ENCODE data around the gene TCF4.

Gene TCF4

GRCh38 chr18:55439056-55439455 lies 148.9 kb downstream of the TCF4 start:
- Histone ChIP-seq H3K27me3 (ENCODE audit: control insufficient read depth, insufficient read depth, low read length) (no peaks in the 10 kb centered on the region), H3K9me3 (ENCODE audit: control insufficient read depth, insufficient read depth, low read length) (no peaks in the 10 kb centered on the region), H3K9ac (ENCODE audit: low read depth, low read length) (no peak overlapping the region), H3K36me3 (ENCODE audit: control insufficient read depth, insufficient read depth, low read length) (no peaks in the 10 kb centered on the region), H3K27ac (ENCODE audit: low read depth, low read length) (peak overlapping the region; percentile 82), H3K4me3 (ENCODE audit: low read depth, low read length) (0 out of 2 replicates have a peak overlapping the region, but pooled peaks have one; percentile 14), H3K4me1 (ENCODE audit: control insufficient read depth, insufficient read depth, low read length) (peaks cover 47% of the 10 kb centered on the region)

DNA sequence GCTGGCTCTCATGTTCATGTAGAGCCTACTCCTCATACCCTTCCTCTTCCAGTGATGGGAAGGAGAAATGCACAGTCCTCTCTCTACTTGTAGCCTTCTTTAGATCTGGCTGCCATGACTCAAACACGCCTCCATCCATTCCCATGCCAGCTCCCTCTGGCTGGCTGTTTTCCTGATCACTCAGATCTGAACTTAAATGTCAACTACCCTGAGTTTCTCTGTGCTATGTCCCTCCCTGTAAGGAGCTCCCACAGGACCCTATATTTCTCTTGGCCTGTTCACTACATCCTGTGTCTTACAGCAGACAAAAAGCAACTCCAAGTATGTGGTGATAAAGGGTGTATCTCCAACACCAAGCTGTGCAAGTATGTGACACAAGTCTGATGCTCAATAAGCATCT lies 152.4 kb downstream of the TCF4 start:
- Histone ChIP-seq H3K27ac (ENCODE audit: low read depth, low read length) (no peak overlapping the region), H3K4me3 (ENCODE audit: low read depth, low read length) (no peak overlapping the region), H3K4me1 (ENCODE audit: control insufficient read depth, insufficient read depth, low read length) (peaks cover 35% of the 10 kb centered on the region), H3K27me3 (ENCODE audit: control insufficient read depth, insufficient read depth, low read length) (no peaks in the 10 kb centered on the region), H3K36me3 (ENCODE audit: control insufficient read depth, insufficient read depth, low read length) (no peaks in the 10 kb centered on the region), H3K9me3 (ENCODE audit: control insufficient read depth, insufficient read depth, low read length) (no peaks in the 10 kb centered on the region), H3K9ac (ENCODE audit: low read depth, low read length) (no peak overlapping the region)

DNA sequence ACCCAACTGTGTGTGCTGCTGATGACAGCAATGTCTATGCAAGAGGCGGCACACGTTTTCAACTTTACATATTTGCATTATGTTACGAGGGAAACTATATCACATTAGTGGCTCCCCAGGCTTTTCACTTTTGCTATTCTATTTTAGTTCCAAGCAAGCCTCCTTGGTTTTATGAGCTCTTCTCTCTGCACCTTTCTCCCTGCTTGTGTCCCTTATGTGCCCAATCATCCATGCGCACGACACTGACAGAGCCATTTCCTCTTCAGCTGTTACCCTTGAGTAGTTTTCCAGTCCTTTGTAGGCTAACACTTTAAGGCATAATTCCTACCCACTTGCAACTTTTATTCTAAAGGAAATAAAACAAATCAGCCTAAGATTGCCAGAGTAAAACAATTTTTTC lies 154.3 kb downstream of the TCF4 start:
- no peak overlapping the region for H3K9ac ChIP-seq (ENCODE audit: low read depth, low read length)
- H3K36me3 ChIP-seq (ENCODE audit: control insufficient read depth, insufficient read depth, low read length): no peaks in the 10 kb centered on the region
- H3K9me3 ChIP-seq (ENCODE audit: control insufficient read depth, insufficient read depth, low read length): no peaks in the 10 kb centered on the region
- H3K4me3 ChIP-seq (ENCODE audit: low read depth, low read length): no peak overlapping the region
- no peaks in the 10 kb centered on the region for H3K27me3 ChIP-seq (ENCODE audit: control insufficient read depth, insufficient read depth, low read length)
- no peak overlapping the region for H3K27ac ChIP-seq (ENCODE audit: low read depth, low read length)
- peaks cover 16% of the 10 kb centered on the region for H3K4me1 ChIP-seq (ENCODE audit: control insufficient read depth, insufficient read depth, low read length)

- no peak overlapping the region for H3K27ac ChIP-seq (ENCODE audit: low read depth, low read length)
Measured at GRCh38 chr18:55433140-55433539, 154.9 kb downstream of the TCF4 start.

GRCh38 chr18:55432307-55433040 lies 155.5 kb downstream of the TCF4 start:
- no peak overlapping the region for H3K9ac ChIP-seq (ENCODE audit: low read depth, low read length)
- H3K27me3 ChIP-seq (ENCODE audit: control insufficient read depth, insufficient read depth, low read length): no peaks in the 10 kb centered on the region
- H3K9me3 ChIP-seq (ENCODE audit: control insufficient read depth, insufficient read depth, low read length): no peaks in the 10 kb centered on the region
- H3K4me1 ChIP-seq (ENCODE audit: control insufficient read depth, insufficient read depth, low read length): peaks cover 9% of the 10 kb centered on the region; the same call in 1 of the 2 replicates
- H3K36me3 ChIP-seq (ENCODE audit: control insufficient read depth, insufficient read depth, low read length): no peaks in the 10 kb centered on the region
- no peak overlapping the region for H3K27ac ChIP-seq (ENCODE audit: low read depth, low read length)
- H3K4me3 ChIP-seq (ENCODE audit: low read depth, low read length): no peak overlapping the region

More at GRCh38 chr18:55433140-55433539, 154.9 kb downstream of the TCF4 start:
- no peaks in the 10 kb centered on the region for H3K27me3 ChIP-seq (ENCODE audit: control insufficient read depth, insufficient read depth, low read length)
- no peak overlapping the region for H3K4me3 ChIP-seq (ENCODE audit: low read depth, low read length)
- no peak overlapping the region for H3K9ac ChIP-seq (ENCODE audit: low read depth, low read length)
- no peaks in the 10 kb centered on the region for H3K9me3 ChIP-seq (ENCODE audit: control insufficient read depth, insufficient read depth, low read length)
- H3K36me3 ChIP-seq (ENCODE audit: control insufficient read depth, insufficient read depth, low read length): no peaks in the 10 kb centered on the region
- H3K4me1 ChIP-seq (ENCODE audit: control insufficient read depth, insufficient read depth, low read length): peaks cover 11% of the 10 kb centered on the region

DNA sequence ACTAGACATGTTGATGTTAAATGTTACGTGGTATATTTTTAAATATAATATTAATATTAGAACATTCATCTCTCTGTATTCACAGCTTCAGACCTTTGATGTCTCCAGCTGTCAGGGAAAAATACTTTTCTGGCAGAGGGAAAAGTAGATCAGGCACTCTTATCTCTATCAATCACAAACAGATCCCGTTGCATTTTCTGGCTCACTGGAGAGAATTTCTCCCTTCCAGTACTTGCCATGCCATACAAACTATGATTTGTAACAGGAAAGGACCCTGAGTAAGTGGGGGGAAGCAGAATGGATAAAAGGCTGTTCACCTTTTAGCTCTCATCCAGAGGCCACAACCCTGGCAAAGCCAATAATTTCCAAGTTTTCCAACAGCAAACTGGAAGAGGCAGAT lies 158.0 kb downstream of the TCF4 start:
- Histone ChIP-seq H3K9ac (ENCODE audit: low read depth, low read length) (no peak overlapping the region), H3K27me3 (ENCODE audit: control insufficient read depth, insufficient read depth, low read length) (no peaks in the 10 kb centered on the region), H3K27ac (ENCODE audit: low read depth, low read length) (no peak overlapping the region), H3K36me3 (ENCODE audit: control insufficient read depth, insufficient read depth, low read length) (no peaks in the 10 kb centered on the region), H3K4me1 (ENCODE audit: control insufficient read depth, insufficient read depth, low read length) (peaks cover 16% of the 10 kb centered on the region), H3K4me3 (ENCODE audit: low read depth, low read length) (no peak overlapping the region), H3K9me3 (ENCODE audit: control insufficient read depth, insufficient read depth, low read length) (no peaks in the 10 kb centered on the region)

DNA sequence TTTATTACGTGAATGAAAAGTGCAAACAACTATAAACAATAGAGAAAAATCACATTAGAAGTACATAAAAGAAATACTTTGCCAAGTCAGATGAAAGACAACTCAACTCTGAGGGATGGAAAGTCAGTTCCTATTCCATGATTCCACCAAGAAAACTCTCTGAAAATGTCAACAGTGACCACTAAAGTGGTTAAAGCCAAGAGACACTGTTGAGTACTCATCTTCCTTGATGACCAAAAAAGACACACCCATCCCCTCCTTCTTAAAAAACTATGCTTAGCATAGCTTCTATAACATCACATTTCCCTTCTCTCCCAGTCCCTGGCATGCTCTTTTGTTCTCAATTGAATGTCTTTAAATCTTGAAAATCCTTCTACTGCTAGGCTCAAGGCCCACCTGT lies 160.0 kb downstream of the TCF4 start:
- Histone ChIP-seq H3K27me3 (ENCODE audit: control insufficient read depth, insufficient read depth, low read length) (no peaks in the 10 kb centered on the region), H3K4me1 (ENCODE audit: control insufficient read depth, insufficient read depth, low read length) (peaks cover 31% of the 10 kb centered on the region), H3K9me3 (ENCODE audit: control insufficient read depth, insufficient read depth, low read length) (no peaks in the 10 kb centered on the region), H3K27ac (ENCODE audit: low read depth, low read length) (no peak overlapping the region), H3K36me3 (ENCODE audit: control insufficient read depth, insufficient read depth, low read length) (no peaks in the 10 kb centered on the region), H3K9ac (ENCODE audit: low read depth, low read length) (no peak overlapping the region), H3K4me3 (ENCODE audit: low read depth, low read length) (no peak overlapping the region)

- no peaks in the 10 kb centered on the region for H3K9me3 ChIP-seq (ENCODE audit: control insufficient read depth, insufficient read depth, low read length)
- H3K4me1 ChIP-seq (ENCODE audit: control insufficient read depth, insufficient read depth, low read length): peaks cover 53% of the 10 kb centered on the region
- no peaks in the 10 kb centered on the region for H3K36me3 ChIP-seq (ENCODE audit: control insufficient read depth, insufficient read depth, low read length)
- H3K27me3 ChIP-seq (ENCODE audit: control insufficient read depth, insufficient read depth, low read length): no peaks in the 10 kb centered on the region
- no peak overlapping the region for H3K4me3 ChIP-seq (ENCODE audit: low read depth, low read length)
- no peak overlapping the region for H3K9ac ChIP-seq (ENCODE audit: low read depth, low read length)
- H3K27ac ChIP-seq (ENCODE audit: low read depth, low read length): no peak overlapping the region
Measured at GRCh38 chr18:55425698-55426097, 162.3 kb downstream of the TCF4 start.

GRCh38 chr18:55422456-55423180 lies 165.4 kb downstream of the TCF4 start:
- Histone ChIP-seq H3K9me3 (ENCODE audit: control insufficient read depth, insufficient read depth, low read length) (no peaks in the 10 kb centered on the region), H3K27ac (ENCODE audit: low read depth, low read length) (peak overlapping the region; percentile 10), H3K9ac (ENCODE audit: low read depth, low read length) (no peak overlapping the region), H3K27me3 (ENCODE audit: control insufficient read depth, insufficient read depth, low read length) (no peaks in the 10 kb centered on the region), H3K4me1 (ENCODE audit: control insufficient read depth, insufficient read depth, low read length) (peaks cover 78% of the 10 kb centered on the region), H3K36me3 (ENCODE audit: control insufficient read depth, insufficient read depth, low read length) (no peaks in the 10 kb centered on the region), H3K4me3 (ENCODE audit: low read depth, low read length) (no peak overlapping the region)

- Histone ChIP-seq H3K9me3 (ENCODE audit: control insufficient read depth, insufficient read depth, low read length) (no peaks in the 10 kb centered on the region), H3K4me3 (ENCODE audit: low read depth, low read length) (no peak overlapping the region), H3K27me3 (ENCODE audit: control insufficient read depth, insufficient read depth, low read length) (no peaks in the 10 kb centered on the region), H3K4me1 (ENCODE audit: control insufficient read depth, insufficient read depth, low read length) (peaks cover 85% of the 10 kb centered on the region), H3K27ac (ENCODE audit: low read depth, low read length) (peak overlapping the region; percentile 23), H3K9ac (ENCODE audit: low read depth, low read length) (no peak overlapping the region), H3K36me3 (ENCODE audit: control insufficient read depth, insufficient read depth, low read length) (no peaks in the 10 kb centered on the region)
Measured at GRCh38 chr18:55421615-55422419, 166.2 kb downstream of the TCF4 start.

GRCh38 chr18:55421308-55421614 lies 166.7 kb downstream of the TCF4 start:
- Histone ChIP-seq H3K27ac (ENCODE audit: low read depth, low read length) (peak overlapping the region; percentile 8), H3K27me3 (ENCODE audit: control insufficient read depth, insufficient read depth, low read length) (no peaks in the 10 kb centered on the region), H3K4me1 (ENCODE audit: control insufficient read depth, insufficient read depth, low read length) (peaks cover 89% of the 10 kb centered on the region), H3K36me3 (ENCODE audit: control insufficient read depth, insufficient read depth, low read length) (no peaks in the 10 kb centered on the region), H3K9me3 (ENCODE audit: control insufficient read depth, insufficient read depth, low read length) (no peaks in the 10 kb centered on the region), H3K4me3 (ENCODE audit: low read depth, low read length) (no peak overlapping the region), H3K9ac (ENCODE audit: low read depth, low read length) (no peak overlapping the region)
